ENCODE results near the gene DAO. TPM values are rescaled to one million over a fixed set of nuclear protein-coding genes. Genes with fewer than 3 reads are reported as not detected.

Gene DAO
- total RNA-seq, 1 experiment from 2014 or later: not detected

GRCh38 chr12:108856170-108856427, 23.8 kb upstream of the DAO start:
- Histone ChIP-seq H3K27me3 (ENCODE audit: insufficient read depth, low read depth) (no peaks in the 10 kb centered on the region), H3K79me2 (ENCODE audit: low read depth) (peaks cover 48% of the 10 kb centered on the region), H3K9me2 (ENCODE audit: insufficient read depth) (no peaks in the 10 kb centered on the region), H3K4me1 (replicated peaks; ENCODE audit: insufficient read depth) (peaks cover 41% of the 10 kb centered on the region), H3K9me3 (ENCODE audit: insufficient read depth, low read depth) (no peaks in the 10 kb centered on the region), H2AFZ (no peak overlapping the region), H3K4me2 (peak overlapping the region; percentile 94), H3K36me3 (ENCODE audit: low read depth) (no peaks in the 10 kb centered on the region), H3K27ac (peak overlapping the region; percentile 92), H3K4me3 (peak overlapping the region; percentile 98), H3F3A (ENCODE audit: insufficient read depth, low read depth) (peaks cover 50% of the 10 kb centered on the region), H4K20me1 (ENCODE audit: insufficient read depth) (no peaks in the 10 kb centered on the region)
- TF ChIP-seq CTCF (conservative IDR thresholded peaks at IDR 0.05) (no peak), EZH2 (IDR thresholded peaks at IDR 0.05; ENCODE audit: low read depth) (no peak)
- intact Hi-C loops (cut with micrococcal nuclease; ENCODE audit: unreplicated experiment): loop anchor here (2.0 to 5.0 kb wide), 3 partner anchors 124 to 293 kb away; partner anchors contain the start of genes CORO1C, ISCU and USP30
- no TSS peak for BruUV-seq (replicated peaks)
- no peak for DNase-seq
- CTCF ChIA-PET: interaction anchor here (0.6 kb wide), 1 partner anchor 30 kb away, joined by 4 read pairs; no protein-coding TSS in a partner anchor
- POLR2A ChIA-PET (ENCODE audit: unreplicated experiment): interaction anchor here (0.7 kb wide), 1 partner anchor 1481 kb away, joined by 6 read pairs; no protein-coding TSS in a partner anchor

DNA sequence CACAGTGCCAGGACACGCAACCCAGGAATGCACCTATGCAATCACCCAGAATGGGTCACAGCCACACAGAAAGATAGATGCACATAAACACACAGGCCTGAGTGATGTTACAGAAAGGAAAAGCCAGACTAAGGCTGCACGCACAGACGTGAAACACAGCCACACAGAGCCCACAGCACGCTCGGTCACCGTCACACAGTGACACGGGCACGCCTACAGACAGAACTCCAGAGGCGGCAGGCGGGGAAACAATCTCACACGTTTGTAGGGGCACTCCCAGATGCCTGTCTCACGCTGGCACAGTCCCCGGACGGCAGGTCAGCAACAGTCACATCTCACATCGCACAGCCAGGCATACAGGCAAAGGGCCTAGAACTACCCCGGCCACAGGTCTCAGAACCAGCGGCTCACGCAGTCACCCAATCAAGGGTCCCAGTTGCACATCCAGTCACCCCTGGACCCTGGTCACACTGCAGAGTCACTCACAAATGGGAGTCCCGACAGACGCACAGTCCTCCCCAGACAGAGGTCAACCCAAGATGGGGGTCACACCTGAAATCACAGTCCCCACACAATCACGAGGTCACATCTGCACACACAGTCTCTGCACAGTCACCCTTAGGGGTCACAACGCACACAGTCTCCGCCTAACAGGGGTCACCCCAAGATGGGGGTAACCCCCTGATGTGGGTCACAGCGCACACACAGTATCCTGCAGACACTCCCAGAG, 23.3 kb upstream of the DAO start:
- peak overlapping the region; percentile 98 for H3K4me3 ChIP-seq
- H4K20me1 ChIP-seq (ENCODE audit: insufficient read depth): no peaks in the 10 kb centered on the region
- H3K79me2 ChIP-seq (ENCODE audit: low read depth): peaks cover 48% of the 10 kb centered on the region
- BruUV-seq (replicated peaks): TSS peak; percentile 28
- peak overlapping the region; percentile 68; the same call in 1 of the 2 replicates for H2AFZ ChIP-seq
- ChIA-PET POLR2A (ENCODE audit: unreplicated experiment) (interaction anchor here (0.6 to 0.8 kb wide), 3 partner anchors 23 to 1481 kb away, joined by 3 to 7 read pairs (median 6); no protein-coding TSS in a partner anchor), CTCF (interaction anchor here (0.6 kb wide), 1 partner anchor 30 kb away, joined by 4 read pairs; no protein-coding TSS in a partner anchor)
- H3K9me3 ChIP-seq (ENCODE audit: insufficient read depth, low read depth): no peaks in the 10 kb centered on the region
- peak overlapping the region; percentile 94 for H3K4me2 ChIP-seq
- H3F3A ChIP-seq (ENCODE audit: insufficient read depth, low read depth): peaks cover 46% of the 10 kb centered on the region
- DNase-seq: peak; percentile 55 to 65
- H3K9me2 ChIP-seq (ENCODE audit: insufficient read depth): no peaks in the 10 kb centered on the region
- TF ChIP-seq CTCF (conservative IDR thresholded peaks at IDR 0.05) (no peak), EZH2 (IDR thresholded peaks at IDR 0.05; ENCODE audit: low read depth) (no peak)
- peaks cover 41% of the 10 kb centered on the region for H3K4me1 ChIP-seq (replicated peaks; ENCODE audit: insufficient read depth)
- H3K27ac ChIP-seq: peak overlapping the region; percentile 92
- H3K36me3 ChIP-seq (ENCODE audit: low read depth): no peaks in the 10 kb centered on the region
- H3K27me3 ChIP-seq (ENCODE audit: insufficient read depth, low read depth): no peaks in the 10 kb centered on the region
- intact Hi-C loops (cut with micrococcal nuclease; ENCODE audit: unreplicated experiment): loop anchor here (2.0 to 5.0 kb wide), 3 partner anchors 124 to 294 kb away; partner anchors contain the start of genes CORO1C, ISCU and USP30

DNA sequence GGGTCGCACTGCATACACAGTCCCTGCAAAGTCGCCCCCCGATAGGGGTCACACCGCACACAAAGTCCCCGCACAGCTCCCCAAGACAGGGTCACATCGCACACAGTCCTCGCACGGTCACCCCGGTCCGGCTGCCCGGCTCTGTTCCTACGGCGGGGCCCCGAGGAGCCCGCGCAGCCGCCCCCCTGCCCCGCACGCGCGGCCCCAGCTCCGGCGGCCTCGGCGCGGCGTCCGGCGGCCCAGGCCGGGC, 22.8 kb upstream of the DAO start:
- Histone ChIP-seq H3K4me1 (replicated peaks; ENCODE audit: insufficient read depth) (peaks cover 41% of the 10 kb centered on the region), H3K79me2 (ENCODE audit: low read depth) (peaks cover 48% of the 10 kb centered on the region), H3K4me2 (peak overlapping the region; percentile 94), H3K4me3 (peak overlapping the region; percentile 98), H3K9me2 (ENCODE audit: insufficient read depth) (no peaks in the 10 kb centered on the region), H3K27ac (peak overlapping the region; percentile 92), H3K36me3 (ENCODE audit: low read depth) (no peaks in the 10 kb centered on the region), H3K27me3 (ENCODE audit: insufficient read depth, low read depth) (no peaks in the 10 kb centered on the region), H4K20me1 (ENCODE audit: insufficient read depth) (no peaks in the 10 kb centered on the region), H2AFZ (peak overlapping the region; percentile 68; the same call in 1 of the 2 replicates), H3F3A (ENCODE audit: insufficient read depth, low read depth) (peaks cover 41% of the 10 kb centered on the region), H3K9me3 (ENCODE audit: insufficient read depth, low read depth) (no peaks in the 10 kb centered on the region)
- DNase-seq: no peak
- intact Hi-C loops (cut with micrococcal nuclease; ENCODE audit: unreplicated experiment): loop anchor here (2.0 to 5.0 kb wide), 3 partner anchors 125 to 294 kb away; partner anchors contain the start of genes CORO1C, ISCU and USP30
- CTCF ChIA-PET: interaction anchor here (0.6 kb wide), 2 partner anchors 18 to 33 kb away, joined by 4 read pairs; no protein-coding TSS in a partner anchor
- no TSS peak for BruUV-seq (replicated peaks)
- no peak for TF ChIP-seq CTCF (conservative IDR thresholded peaks at IDR 0.05)
- POLR2A ChIA-PET (ENCODE audit: unreplicated experiment): interaction anchor here (0.6 to 0.8 kb wide), 4 partner anchors 23 to 295 kb away, joined by 3 to 7 read pairs (median 4); partner anchors contain the start of gene ISCU

Measured in PC-9 (cell line).